ENCODE results near the gene PTPRR. TPM values are rescaled to one million over a fixed set of nuclear protein-coding genes. Genes with fewer than 3 reads are reported as not detected.

The PTPRR gene, protein sequence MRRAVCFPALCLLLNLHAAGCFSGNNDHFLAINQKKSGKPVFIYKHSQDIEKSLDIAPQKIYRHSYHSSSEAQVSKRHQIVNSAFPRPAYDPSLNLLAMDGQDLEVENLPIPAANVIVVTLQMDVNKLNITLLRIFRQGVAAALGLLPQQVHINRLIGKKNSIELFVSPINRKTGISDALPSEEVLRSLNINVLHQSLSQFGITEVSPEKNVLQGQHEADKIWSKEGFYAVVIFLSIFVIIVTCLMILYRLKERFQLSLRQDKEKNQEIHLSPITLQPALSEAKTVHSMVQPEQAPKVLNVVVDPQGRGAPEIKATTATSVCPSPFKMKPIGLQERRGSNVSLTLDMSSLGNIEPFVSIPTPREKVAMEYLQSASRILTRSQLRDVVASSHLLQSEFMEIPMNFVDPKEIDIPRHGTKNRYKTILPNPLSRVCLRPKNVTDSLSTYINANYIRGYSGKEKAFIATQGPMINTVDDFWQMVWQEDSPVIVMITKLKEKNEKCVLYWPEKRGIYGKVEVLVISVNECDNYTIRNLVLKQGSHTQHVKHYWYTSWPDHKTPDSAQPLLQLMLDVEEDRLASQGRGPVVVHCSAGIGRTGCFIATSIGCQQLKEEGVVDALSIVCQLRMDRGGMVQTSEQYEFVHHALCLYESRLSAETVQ
- total RNA-seq (2022; extraction: Qiagen RNA extraction; ENCODE audit: low read depth), result 0.17 to 0.58 TPM (median 0.33 TPM) in 5 replicates

DNA sequence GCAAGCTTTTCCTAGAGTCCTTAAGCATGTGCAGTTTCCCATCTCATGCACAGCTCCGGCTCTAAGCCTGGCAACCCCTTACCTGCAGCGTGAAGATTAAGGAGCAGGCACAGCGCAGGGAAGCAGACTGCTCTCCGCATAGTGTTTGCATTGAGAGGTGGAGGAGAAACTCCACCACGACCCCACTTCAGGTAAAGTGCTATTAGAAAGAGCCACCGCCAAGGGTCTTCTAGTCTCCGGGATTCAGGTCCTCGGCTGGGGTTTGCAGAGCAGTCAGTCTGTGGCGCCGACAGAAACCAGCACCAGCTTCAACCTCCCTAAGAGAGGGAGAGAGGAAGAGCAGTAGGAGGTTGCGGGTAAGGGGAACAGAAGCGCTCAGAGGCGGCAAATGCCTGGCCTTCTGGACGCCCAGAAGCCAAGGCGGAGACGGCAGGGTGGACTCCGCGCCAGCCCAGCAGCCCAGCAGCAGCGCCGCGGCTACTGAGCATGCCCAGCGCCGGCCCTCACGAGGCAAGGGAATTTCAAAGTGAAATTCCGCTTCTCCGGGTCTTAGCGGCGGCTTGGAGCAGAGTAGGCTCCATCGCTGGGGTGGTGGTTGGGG is at the start of gene PTPRR:
TSS of gene PTPRR (minus strand) at position 488 of the 601 bp plus-strand sequence. CDS start at position 140, 348 bp downstream.

DNA sequence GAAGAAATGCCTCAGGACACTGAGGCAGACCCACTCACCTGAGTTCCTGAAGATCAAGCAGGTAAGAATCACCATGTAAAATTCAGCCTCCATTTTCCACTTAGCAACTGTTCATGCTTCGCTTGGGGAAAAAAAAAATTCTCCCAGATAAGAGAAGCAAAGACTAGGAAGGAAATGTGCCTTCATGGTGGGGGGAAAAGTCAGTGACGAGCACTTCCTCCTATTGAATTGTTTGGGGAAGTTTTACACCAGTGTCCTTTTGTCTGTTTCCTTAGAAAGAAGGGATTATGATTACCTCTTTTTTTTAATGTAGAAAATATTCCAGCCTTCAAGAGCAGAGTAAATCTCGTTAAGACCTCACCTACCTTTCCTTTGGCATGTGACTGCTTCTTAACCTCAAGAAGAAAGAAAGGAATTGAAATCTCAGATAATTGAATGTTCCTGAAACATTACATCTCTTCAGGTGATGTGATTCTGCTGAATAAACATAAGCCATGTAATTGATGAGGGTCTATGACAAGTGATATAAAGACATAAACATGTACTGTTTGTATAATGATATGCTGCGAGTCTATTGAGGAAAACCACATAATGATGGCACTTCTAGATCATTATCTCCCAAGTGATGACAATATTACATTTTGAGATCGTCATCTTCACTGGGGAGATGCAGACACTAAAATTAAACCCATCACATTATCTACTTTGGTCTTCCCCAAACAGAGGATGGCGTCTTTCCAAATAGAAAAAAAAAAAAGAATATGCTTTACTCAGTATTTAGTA is 283.0 kb downstream of the PTPRR start, which contains the start of gene PTPRB:
TSS of gene PTPRB (minus strand) at position 127 of the 783 bp plus-strand sequence. CDS start at position 93, 34 bp downstream.

Other genes with a start within 250 kb of the PTPRR start
- 0.15 to 0.28 TPM in 2 of 5 replicates, not detected in the others for gene TSPAN8, start 237.3 kb upstream of the PTPRR start, total RNA-seq (2022; extraction: Qiagen RNA extraction; ENCODE audit: low read depth)

Measured in A549 treated with CpdA at 1 μM for 4 hours (cell line).